ENCODE results near the gene CYP8B1.

GRCh38 chr3:42884324-42884723 lies 8.6 kb upstream of the CYP8B1 start:
- TF ChIP-seq CTCF (IDR thresholded peaks at IDR 0.05 in 2 of 3, conservative IDR thresholded peaks at IDR 0.05 in 1 of 3; ENCODE audit: borderline replicate concordance in 1 of 3, insufficient read depth in 1 of 3, low read depth in 2 of 3, low read length in 2 of 3) (no peak), REST (IDR thresholded peaks at IDR 0.05; ENCODE audit: low read depth) (no peak), CEBPB (IDR thresholded peaks at IDR 0.05; ENCODE audit: low read depth) (no peak), POLR2AphosphoS5 (IDR thresholded peaks at IDR 0.05; ENCODE audit: low read depth, low read length) (no peak), ZNF274 (IDR thresholded peaks at IDR 0.05; ENCODE audit: low read depth, low read length) (no peak), EZH2 (IDR thresholded peaks at IDR 0.05) (no peak), POLR2A (IDR thresholded peaks at IDR 0.05; ENCODE audit: borderline replicate concordance, extremely low read depth, insufficient read depth, insufficient read length) (no peak), MAX (IDR thresholded peaks at IDR 0.05) (no peak), YY1 (IDR thresholded peaks at IDR 0.05; ENCODE audit: extremely low read depth, insufficient replicate concordance, low read depth, low read length) (no peak)
- TF ChIP-seq, protein P1, sequence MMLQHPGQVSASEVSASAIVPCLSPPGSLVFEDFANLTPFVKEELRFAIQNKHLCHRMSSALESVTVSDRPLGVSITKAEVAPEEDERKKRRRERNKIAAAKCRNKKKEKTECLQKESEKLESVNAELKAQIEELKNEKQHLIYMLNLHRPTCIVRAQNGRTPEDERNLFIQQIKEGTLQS (IDR thresholded peaks at IDR 0.05), result no peak
- TF ChIP-seq, protein P2, sequence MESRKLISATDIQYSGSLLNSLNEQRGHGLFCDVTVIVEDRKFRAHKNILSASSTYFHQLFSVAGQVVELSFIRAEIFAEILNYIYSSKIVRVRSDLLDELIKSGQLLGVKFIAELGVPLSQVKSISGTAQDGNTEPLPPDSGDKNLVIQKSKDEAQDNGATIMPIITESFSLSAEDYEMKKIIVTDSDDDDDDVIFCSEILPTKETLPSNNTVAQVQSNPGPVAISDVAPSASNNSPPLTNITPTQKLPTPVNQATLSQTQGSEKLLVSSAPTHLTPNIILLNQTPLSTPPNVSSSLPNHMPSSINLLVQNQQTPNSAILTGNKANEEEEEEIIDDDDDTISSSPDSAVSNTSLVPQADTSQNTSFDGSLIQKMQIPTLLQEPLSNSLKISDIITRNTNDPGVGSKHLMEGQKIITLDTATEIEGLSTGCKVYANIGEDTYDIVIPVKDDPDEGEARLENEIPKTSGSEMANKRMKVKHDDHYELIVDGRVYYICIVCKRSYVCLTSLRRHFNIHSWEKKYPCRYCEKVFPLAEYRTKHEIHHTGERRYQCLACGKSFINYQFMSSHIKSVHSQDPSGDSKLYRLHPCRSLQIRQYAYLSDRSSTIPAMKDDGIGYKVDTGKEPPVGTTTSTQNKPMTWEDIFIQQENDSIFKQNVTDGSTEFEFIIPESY (IDR thresholded peaks at IDR 0.05; ENCODE audit: extremely low read depth, insufficient replicate concordance, low read length), result no peak

Data from HCT116 (cell line).